Tibial nerve (tissue), 4 donors: ENCODE results near the gene NOS2.

Experiments
- CTCF ChIP-seq, 5 experiments: fragments of 200-600 bp in 3 of 5; fragments of 450-650 bp in 2 of 5; sonication (generic) in 3 of 5; IDR thresholded peaks; one replicate each; pipeline ENCODE4 v1.5.1; 2016 to 2019; ENCODE audit warnings: antibody characterized with exemption in 5 of 5, mild to moderate bottlenecking in 3 of 5, moderate library complexity in 2 of 5
- EP300 ChIP-seq, 2 donors: sonication (generic); formaldehyde crosslinking; IDR thresholded peaks; one replicate each; pipeline ENCODE4 v1.6.1; 2017; ENCODE audit warnings: antibody characterized with exemption in 2 of 2, mild to moderate bottlenecking in 1 of 2
- POLR2A ChIP-seq, 2 donors: fragments of 450-650 bp; IDR thresholded peaks; one replicate each; pipeline ENCODE4 v1.6.1; 2017; ENCODE audit warnings: antibody characterized with exemption in 2 of 2, mild to moderate bottlenecking in 2 of 2, moderate library complexity in 2 of 2

GRCh38 chr17:27802962-27803680 lies 2.8 kb upstream of the NOS2 start:
- no peak for TF ChIP-seq POLR2A (IDR thresholded peaks at IDR 0.05)
- TF ChIP-seq CTCF (IDR thresholded peaks at IDR 0.05): no peak
- TF ChIP-seq EP300 (IDR thresholded peaks at IDR 0.05): no peak
